Occipital lobe (tissue), 2 donors: ENCODE data around the gene CSNK1E. TPM values are rescaled to one million over a fixed set of nuclear protein-coding genes. Genes with fewer than 3 reads are reported as not detected.
"Not testable (repeated sequence)": the region's sequence is repeated elsewhere in the genome, so short reads cannot be mapped to it uniquely, and the experiment has no call there.

ENCODE experiments used
- DNase-seq: peaks from one replicate; lab custom pipeline; 2025; lab: John Stamatoyannopoulos, UW
- total RNA-seq: library from RNA; depleted of rRNA; stranded (reverse); fragments of >200 nt; gene quantifications from one replicate; pipeline ENCODE4 v1.2.3, GENCODE V29; 2014

The CSNK1E gene
- 172 TPM for total RNA-seq

DNA sequence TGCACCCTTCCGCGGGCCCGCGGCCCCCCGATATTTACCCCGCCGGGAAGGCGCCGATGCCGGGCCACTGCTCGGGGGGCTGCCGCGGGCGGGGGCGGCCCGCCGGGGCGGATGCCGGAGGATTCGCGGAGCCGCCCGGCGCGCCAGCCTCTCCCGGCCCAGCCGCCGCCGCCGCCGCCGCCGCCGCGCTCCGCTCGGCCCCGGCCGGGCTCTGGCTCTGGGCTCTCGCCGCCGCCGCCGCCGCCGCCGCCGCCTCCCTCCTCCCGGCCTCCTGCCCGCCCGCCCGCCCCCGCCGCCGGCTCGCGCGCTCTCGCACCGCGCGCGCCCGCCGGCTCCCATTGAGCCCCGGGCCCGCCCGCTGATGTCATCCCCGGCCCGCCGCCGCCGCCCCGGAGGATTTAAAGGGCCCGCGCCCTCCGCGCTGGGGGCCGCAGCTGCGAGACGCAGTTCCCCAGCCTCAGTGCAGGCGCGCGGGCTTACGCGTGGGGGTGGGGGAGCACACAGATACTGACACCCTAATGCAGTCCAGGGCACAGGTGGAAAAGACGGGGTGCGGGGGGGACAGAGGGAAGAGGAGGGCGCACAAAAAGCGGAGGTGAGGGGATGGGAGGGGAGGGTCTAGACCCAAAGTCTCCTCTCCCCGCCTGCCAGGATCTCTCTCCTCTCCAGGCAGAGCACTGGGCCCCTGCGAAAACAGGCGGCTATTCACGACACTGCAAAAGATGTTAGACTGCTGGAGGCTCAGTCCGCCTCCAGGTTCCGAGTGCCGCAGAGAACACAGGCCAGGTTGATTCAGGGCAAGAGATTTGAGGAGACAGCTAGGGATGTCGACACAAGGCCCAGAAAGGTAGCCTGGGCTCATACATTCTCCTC is at the start of gene CSNK1E:
TSS of gene CSNK1E (minus strand) at position 312 of the 873 bp plus-strand sequence. CDS start 3,276 bp downstream, outside the sequence.
- peak; percentile 72 for DNase-seq

- DNase-seq = not testable (repeated sequence)
These were observed 48.6 kb upstream of the CSNK1E start for GRCh38 chr22:38365829-38366228.

GRCh38 chr22:38365174-38365573 is 47.9 kb upstream of the CSNK1E start:
- not testable (repeated sequence) for DNase-seq

GRCh38 chr22:38360560-38360959 is 43.3 kb upstream of the CSNK1E start:
- not testable (repeated sequence) for DNase-seq

DNA sequence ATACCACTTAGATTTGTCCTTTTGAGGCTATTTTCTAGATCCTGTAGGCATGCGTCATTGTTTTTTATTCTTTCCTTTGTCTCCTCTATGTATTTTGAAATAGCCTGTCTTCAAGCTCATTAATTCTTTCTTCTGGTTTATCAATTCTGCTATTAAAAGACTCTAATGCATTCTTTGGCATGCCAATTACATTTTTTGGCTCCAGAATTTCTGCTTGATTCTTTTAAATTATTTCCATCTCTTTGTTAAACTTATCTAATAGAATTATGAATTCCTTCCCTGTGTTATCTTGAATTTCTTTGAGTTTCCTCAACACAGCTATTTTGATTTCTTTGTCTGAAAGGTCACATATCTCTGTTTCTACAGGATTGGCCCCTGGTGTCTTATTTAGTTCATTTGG is 42.6 kb upstream of the CSNK1E start:
- DNase-seq = not testable (repeated sequence)

- DNase-seq = not testable (repeated sequence)
These were observed 40.7 kb upstream of the CSNK1E start for GRCh38 chr22:38357971-38358370.

GRCh38 chr22:38355275-38355674 is 38.0 kb upstream of the CSNK1E start:
- DNase-seq = no peak

GRCh38 chr22:38353701-38354100 is 36.5 kb upstream of the CSNK1E start:
- DNase-seq = no peak

DNA sequence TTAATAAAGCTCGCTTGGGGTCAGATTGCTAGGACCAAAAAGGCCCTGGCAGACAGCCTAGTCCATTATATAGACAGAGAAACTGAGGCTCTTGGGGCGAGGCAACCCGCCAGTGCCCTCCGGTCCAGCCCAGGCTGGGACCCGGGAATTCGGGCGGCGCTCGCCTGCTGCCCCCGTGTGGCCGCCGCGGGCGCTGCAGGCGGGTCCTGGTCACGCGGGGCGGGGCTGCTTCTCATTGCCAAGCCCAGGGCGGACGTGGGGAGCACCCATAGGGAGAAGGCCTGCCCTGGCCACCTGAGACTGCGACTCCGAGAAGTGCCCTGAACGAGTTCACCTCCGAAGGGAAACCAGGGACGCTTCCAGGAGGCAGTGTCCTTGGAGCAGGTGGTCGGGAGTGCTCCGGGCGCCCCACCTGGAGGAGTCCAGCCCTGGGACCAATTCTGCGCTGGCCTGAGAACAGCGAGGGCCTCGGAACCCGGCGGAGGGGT is 36.0 kb upstream of the CSNK1E start:
- peak; percentile 20 for DNase-seq

DNA sequence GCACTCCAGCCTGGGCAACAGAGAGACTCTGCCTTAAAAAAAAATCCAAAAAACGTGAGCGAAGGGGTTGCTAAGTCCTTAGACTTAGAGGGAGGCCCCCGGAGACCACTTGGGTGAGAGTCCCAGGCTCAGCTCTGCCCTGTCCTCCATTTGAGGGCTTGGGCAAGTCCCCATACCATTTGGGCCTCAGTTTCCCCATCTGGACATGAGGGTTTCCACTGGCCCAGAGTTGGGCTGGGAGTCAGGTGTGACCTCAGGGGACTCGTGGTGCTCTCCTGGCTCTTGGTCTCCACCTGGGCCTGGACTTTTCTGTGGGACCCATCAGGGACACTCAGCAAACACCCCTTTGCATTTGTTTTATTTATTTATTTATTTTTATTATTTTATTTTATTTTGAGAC is 35.2 kb upstream of the CSNK1E start:
- DNase-seq = no peak

DNA sequence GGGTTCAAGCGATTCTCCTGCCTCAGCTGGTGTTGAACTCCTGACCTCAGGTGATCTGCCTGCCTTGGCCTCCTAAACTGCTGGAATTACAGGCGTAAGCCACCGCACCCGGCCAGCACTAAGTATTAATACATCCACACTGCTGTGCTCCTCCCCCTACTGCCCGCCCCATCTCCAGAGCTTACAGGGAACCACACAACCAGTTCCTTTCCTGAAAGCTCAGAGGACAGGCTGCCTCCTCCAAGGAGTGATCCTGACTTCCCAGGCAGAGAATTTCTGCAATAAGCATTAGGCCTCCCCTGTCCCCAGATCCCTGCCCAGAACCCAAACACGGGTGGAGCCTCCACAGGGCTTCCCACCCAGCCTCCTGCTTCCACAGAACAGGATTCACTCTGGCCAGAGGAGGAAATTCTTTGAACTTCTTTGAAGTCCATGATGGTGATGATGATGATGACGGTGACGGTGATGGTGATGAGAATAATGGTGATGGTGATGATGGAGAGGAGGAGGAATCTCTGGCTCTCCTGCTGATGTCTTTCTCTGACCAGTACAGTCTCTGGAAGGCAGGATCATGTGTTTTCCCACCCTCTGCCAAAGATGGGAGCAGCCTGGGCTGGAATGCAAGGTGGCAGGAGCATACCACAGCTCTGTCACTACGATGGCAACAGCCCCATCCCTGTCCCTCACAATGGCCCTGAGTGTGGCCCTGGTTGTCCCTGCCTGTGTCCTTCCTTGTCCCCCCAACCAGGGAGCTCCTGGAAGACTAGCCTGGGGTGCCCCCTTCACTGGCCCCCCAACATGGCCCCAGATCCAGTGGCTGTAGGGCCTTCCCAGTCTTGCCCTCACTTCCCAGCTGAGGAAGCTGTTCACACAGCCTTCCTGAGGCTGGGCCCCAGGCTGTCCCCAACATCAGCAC is 33.5 kb upstream of the CSNK1E start:
- no peak for DNase-seq

GRCh38 chr22:38348751-38349496 is 31.7 kb upstream of the CSNK1E start:
- no peak for DNase-seq

GRCh38 chr22:38347944-38348750 is 30.9 kb upstream of the CSNK1E start:
- no peak for DNase-seq

DNA sequence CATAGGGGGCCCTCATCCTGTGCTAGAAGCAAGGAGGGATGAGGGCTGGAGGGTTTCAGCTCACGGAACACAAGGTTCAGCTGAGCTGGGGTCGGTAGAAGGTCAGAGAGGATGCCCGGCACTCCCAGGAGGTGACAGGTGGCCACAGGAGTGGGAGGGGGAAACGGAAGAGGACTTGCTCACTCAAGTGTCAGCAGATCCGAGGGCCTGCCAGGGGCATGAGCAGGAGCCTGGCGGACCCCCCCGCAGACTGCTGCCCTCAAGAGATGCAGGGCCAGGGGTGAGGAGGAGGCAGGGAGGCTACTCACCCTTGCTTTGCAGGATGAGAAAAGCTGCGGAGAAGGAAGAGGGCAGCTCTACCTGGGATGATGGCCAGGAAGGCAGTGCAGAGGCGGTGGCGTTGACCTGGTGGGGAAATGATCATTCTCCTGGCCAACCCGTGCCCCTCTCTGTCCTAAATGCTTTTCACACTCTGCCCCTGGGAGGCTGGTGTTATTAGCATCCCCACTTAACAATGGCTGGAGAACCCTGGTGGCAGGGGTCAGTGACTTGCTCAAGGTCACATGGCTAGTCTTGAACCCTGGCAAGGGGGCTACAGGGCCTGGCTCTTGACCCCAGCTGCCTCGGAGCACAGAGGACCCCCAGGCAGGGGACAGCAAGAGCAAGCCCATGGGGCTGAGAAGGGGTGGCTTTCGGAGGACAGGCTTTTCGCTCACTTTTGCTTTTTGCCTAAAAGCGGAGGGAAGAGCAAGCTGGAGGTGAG is 30.1 kb upstream of the CSNK1E start:
- DNase-seq = no peak

- no peak for DNase-seq
These were observed 29.3 kb upstream of the CSNK1E start for GRCh38 chr22:38346506-38346905.

DNA sequence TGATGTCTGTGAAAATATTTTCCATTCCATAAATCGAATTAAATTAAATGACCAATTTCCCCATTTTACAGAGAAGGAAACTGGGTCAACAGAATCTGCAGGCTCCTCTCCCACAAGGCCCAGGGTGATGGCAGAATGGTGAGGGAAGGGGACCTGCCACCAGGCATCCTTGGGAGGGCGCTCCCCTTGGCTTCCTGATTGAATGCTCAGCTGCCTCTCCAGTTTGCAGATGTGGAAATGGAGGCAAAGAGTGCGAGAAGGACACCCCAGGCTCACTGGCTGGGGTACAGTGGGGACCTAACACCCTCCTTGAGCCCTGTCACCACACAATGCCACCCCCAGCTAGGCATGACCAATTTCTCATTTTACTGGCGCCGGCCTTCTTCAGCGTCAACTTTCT is 28.5 kb upstream of the CSNK1E start:
- no peak for DNase-seq

GRCh38 chr22:38339893-38340292 is 22.7 kb upstream of the CSNK1E start:
- not testable (repeated sequence) for DNase-seq

- DNase-seq = no peak
These were observed 21.6 kb upstream of the CSNK1E start for GRCh38 chr22:38338772-38339379.

DNA sequence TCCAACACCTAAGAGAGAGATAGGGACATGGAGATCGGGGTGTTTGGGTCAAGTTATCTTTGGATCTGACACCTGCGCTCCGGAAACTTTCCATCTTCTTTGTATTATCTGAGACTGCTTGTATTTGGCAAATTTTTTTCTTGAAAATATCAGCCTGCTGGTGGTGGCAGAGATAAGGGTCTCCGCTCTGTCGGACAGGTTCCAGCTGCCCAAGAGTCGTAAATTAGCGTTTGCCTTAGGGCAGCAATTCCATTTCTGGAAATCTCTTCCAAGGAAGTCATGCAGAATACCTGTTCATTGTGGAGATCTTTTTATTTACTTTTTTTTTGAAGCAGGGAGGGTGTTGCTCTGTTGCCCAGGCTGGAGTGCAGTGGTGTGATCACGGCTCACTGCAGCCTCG is 19.5 kb upstream of the CSNK1E start:
- no peak for DNase-seq
